ENCODE results near the gene STARD13. TPM values are rescaled to one million over a fixed set of nuclear protein-coding genes. Genes with fewer than 3 reads are reported as not detected.

Gene STARD13
- total RNA-seq, 1 experiment from 2014 or later: 2.1 TPM

DNA sequence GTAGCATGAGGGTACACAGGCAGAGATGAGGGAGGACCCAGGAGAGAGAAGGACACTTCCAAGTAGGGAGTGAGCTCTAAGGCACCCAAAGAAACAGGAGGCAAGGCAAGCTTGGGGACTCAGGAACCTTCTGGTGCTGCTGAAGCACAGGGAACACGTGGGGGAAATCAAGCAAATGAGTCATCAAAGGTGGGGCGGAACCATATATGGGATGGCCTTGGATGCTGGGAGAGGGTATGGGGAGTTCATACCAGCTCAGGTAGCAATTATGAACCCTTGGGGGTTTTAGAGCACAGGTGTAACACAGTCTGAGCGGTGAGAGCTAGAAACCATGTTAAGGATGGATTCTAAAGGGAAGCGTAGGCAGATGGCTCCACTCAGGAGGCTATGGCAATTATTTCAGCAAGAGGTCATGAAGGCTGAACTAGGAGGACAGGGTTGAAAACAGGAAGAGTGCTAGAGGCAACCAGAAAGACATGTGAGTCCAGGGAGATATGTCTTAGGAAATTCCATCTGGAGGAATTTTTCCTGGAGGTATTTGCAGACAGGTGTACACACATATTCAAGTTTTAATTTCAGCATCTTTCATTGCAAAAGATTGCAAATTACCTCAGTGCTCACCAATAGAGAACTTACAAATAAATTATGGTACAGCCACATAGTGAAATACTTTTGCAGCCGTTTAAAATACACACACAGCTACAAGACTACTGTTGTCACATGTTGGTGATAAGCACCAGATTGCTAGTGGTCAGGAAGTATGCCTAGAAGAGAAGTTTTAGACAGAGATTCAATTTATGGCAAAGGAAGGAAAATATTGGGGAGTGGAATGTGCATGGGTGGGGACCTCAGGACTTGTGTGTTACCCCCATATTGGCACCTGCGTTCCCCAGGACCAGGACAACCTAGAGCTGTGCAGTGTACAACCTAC is 77.0 kb downstream of the STARD13 start:
- Histone ChIP-seq H3K27me3 (ENCODE audit: insufficient read depth, low read length) (no peaks in the 10 kb centered on the region), H3K79me2 (ENCODE audit: insufficient read depth, low read length) (no peaks in the 10 kb centered on the region), H3K23me2 (ENCODE audit: insufficient read length, low read depth, low read length, poor library complexity, severe bottlenecking) (no peaks in the 10 kb centered on the region), H2AK5ac (ENCODE audit: insufficient read length, low read length) (no peak overlapping the region), H3K9me3 (ENCODE audit: control insufficient read depth, low read depth, low read length) (no peaks in the 10 kb centered on the region), H3K56ac (ENCODE audit: insufficient read length, low read depth, low read length) (no peak overlapping the region), H3K4ac (ENCODE audit: low read depth, low read length) (no peak overlapping the region), H2BK120ac (ENCODE audit: low read depth, low read length, poor library complexity, severe bottlenecking) (no peak overlapping the region), H3K14ac (ENCODE audit: insufficient read depth, low read length) (no peak overlapping the region), H2AFZ (ENCODE audit: low read length) (no peak overlapping the region), H3K79me1 (ENCODE audit: insufficient read depth, low read depth, low read length, poor library complexity, severe bottlenecking) (no peaks in the 10 kb centered on the region), H2BK15ac (ENCODE audit: low read depth, low read length) (no peak overlapping the region), H4K8ac (replicated peaks; ENCODE audit: insufficient read length, low read depth, low read length) (no peak overlapping the region), H2BK20ac (ENCODE audit: low read depth, low read length, poor library complexity, severe bottlenecking) (no peak overlapping the region), H3T11ph (ENCODE audit: low read length) (no peak overlapping the region), H4K20me1 (ENCODE audit: control insufficient read depth, insufficient read depth, insufficient read length) (no peaks in the 10 kb centered on the region), H3K18ac (ENCODE audit: insufficient read length, low read depth, low read length) (no peak overlapping the region), H3K4me2 (ENCODE audit: insufficient read depth, insufficient read length, low read length) (no peak overlapping the region), H3K4me1 (ENCODE audit: insufficient read depth, low read length) (peaks cover 2% of the 10 kb centered on the region; the same call in 1 of the 2 replicates), H3K27ac (ENCODE audit: insufficient read length, low read depth, low read length) (no peak overlapping the region), H2BK5ac (ENCODE audit: insufficient read length, low read length) (no peak overlapping the region), H3K9ac (ENCODE audit: extremely low read depth, insufficient read length, low read length) (no peak overlapping the region), H3K23ac (ENCODE audit: insufficient read length, low read depth, low read length) (no peak overlapping the region), H4K5ac (ENCODE audit: insufficient read length, low read depth, low read length) (no peak overlapping the region), H4K91ac (ENCODE audit: insufficient read length, low read depth, low read length) (no peak overlapping the region), H2BK12ac (ENCODE audit: insufficient read length, low read depth, low read length) (no peak overlapping the region)
- H3K27ac Mint-ChIP-seq: peak overlapping the region in 1 of 3 experiments; percentile 20; a peak in 2 of 7 replicates
- DNase-seq: no peak
- TF ChIP-seq, protein P1, sequence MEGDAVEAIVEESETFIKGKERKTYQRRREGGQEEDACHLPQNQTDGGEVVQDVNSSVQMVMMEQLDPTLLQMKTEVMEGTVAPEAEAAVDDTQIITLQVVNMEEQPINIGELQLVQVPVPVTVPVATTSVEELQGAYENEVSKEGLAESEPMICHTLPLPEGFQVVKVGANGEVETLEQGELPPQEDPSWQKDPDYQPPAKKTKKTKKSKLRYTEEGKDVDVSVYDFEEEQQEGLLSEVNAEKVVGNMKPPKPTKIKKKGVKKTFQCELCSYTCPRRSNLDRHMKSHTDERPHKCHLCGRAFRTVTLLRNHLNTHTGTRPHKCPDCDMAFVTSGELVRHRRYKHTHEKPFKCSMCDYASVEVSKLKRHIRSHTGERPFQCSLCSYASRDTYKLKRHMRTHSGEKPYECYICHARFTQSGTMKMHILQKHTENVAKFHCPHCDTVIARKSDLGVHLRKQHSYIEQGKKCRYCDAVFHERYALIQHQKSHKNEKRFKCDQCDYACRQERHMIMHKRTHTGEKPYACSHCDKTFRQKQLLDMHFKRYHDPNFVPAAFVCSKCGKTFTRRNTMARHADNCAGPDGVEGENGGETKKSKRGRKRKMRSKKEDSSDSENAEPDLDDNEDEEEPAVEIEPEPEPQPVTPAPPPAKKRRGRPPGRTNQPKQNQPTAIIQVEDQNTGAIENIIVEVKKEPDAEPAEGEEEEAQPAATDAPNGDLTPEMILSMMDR (conservative IDR thresholded peaks at IDR 0.05): no peak
- no peaks in the 10 kb centered on the region; a peak in 1 of 7 replicates for H3K36me3 Mint-ChIP-seq (ENCODE audit: insufficient read depth in 1 of 3, low read depth in 3 of 3)
- peaks cover 20 to 29% of the 10 kb centered on the region in 2 experiments for H3K4me1 Mint-ChIP-seq
- WGBS (ENCODE audit: extremely low coverage, insufficient read length, low lambda C conversion rate): no CpG with 5 or more reads among the region's 6 CpGs
- no peaks in the 10 kb centered on the region for H3K9me3 Mint-ChIP-seq
- H3K4me3 Mint-ChIP-seq: no peak overlapping the region
- no peaks in the 10 kb centered on the region for H3K27me3 Mint-ChIP-seq (ENCODE audit: low read depth)

Measured in H9 (cell line).